ENCODE data around the gene KRT6B.
"Not testable (repeated sequence)": the region's sequence is repeated elsewhere in the genome, so short reads cannot be mapped to it uniquely, and the experiment has no call there.

Gene KRT6B

GRCh38 chr12:52464897-52465296 is 13.0 kb upstream of the KRT6B start:
- no peak for DNase-seq

GRCh38 chr12:52461693-52462092 is 9.7 kb upstream of the KRT6B start:
- DNase-seq, result no peak

- no peak for DNase-seq
These were observed 6.9 kb upstream of the KRT6B start for GRCh38 chr12:52458861-52459260.

- no peak for DNase-seq
These were observed 3.9 kb upstream of the KRT6B start for GRCh38 chr12:52455821-52456220.

GRCh38 chr12:52454411-52455201 is 2.7 kb upstream of the KRT6B start:
- DNase-seq, result no peak

GRCh38 chr12:52448228-52448627 is 3.7 kb downstream of the KRT6B start:
- DNase-seq, result no peak

GRCh38 chr12:52447196-52447595 is 4.8 kb downstream of the KRT6B start:
- not testable (repeated sequence) for DNase-seq

GRCh38 chr12:52446367-52447045 is 5.4 kb downstream of the KRT6B start:
- DNase-seq, result no peak

- no peak for DNase-seq
These were observed 6.1 kb downstream of the KRT6B start for GRCh38 chr12:52445876-52446275.

- DNase-seq, result no peak
These were observed 7.0 kb downstream of the KRT6B start for GRCh38 chr12:52444647-52445595.

GRCh38 chr12:52443966-52444365 is 8.0 kb downstream of the KRT6B start:
- no peak for DNase-seq

GRCh38 chr12:52442600-52443061 is 9.3 kb downstream of the KRT6B start:
- DNase-seq, result no peak

GRCh38 chr12:52441320-52441911 is 10.5 kb downstream of the KRT6B start:
- DNase-seq, result no peak

- no peak for DNase-seq
These were observed 11.1 kb downstream of the KRT6B start for GRCh38 chr12:52440821-52441319.

GRCh38 chr12:52439845-52440244 is 12.1 kb downstream of the KRT6B start:
- DNase-seq, result no peak

- no peak for DNase-seq
These were observed 12.5 kb downstream of the KRT6B start for GRCh38 chr12:52439420-52439819.

GRCh38 chr12:52438305-52439301 is 13.3 kb downstream of the KRT6B start:
- no peak for DNase-seq

- DNase-seq, result no peak
These were observed 14.4 kb downstream of the KRT6B start for GRCh38 chr12:52437508-52437907.

- DNase-seq, result no peak
These were observed 15.0 kb downstream of the KRT6B start for GRCh38 chr12:52436828-52437474.

GRCh38 chr12:52436000-52436827 is 15.7 kb downstream of the KRT6B start:
- no peak for DNase-seq
